CD4-positive, alpha-beta T cell treated with Interleukin-15 for 1 hour (primary cell): ENCODE data around the gene TCERG1L.
"Not testable (repeated sequence)": the region's sequence is repeated elsewhere in the genome, so short reads cannot be mapped to it uniquely, and the experiment has no call there.

ENCODE experiments used
- DNase-seq: peaks from one replicate; pipeline ENCODE4 v3.0.0-alpha.2; 2020

TCERG1L gene

DNA sequence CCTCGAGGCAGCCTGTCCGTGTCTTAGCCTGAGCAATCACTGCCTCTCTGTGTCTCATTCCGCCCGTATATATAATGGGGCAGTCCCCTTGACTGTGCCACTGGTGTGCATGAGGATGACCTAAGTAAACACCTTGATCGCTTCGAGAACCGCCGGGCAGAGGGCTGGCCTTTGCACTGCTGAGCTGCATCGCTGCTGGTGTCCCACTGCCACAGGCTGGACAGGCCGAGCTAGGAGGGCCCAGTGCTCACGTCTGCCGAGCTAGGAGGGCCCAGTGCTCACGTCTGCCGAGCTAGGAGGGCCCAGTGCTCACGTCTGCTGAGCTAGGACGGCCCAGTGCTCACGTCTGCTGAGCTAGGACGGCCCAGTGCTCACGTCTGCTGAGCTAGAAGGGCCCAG is 232.6 kb downstream of the TCERG1L start:
- DNase-seq: not testable (repeated sequence)

DNA sequence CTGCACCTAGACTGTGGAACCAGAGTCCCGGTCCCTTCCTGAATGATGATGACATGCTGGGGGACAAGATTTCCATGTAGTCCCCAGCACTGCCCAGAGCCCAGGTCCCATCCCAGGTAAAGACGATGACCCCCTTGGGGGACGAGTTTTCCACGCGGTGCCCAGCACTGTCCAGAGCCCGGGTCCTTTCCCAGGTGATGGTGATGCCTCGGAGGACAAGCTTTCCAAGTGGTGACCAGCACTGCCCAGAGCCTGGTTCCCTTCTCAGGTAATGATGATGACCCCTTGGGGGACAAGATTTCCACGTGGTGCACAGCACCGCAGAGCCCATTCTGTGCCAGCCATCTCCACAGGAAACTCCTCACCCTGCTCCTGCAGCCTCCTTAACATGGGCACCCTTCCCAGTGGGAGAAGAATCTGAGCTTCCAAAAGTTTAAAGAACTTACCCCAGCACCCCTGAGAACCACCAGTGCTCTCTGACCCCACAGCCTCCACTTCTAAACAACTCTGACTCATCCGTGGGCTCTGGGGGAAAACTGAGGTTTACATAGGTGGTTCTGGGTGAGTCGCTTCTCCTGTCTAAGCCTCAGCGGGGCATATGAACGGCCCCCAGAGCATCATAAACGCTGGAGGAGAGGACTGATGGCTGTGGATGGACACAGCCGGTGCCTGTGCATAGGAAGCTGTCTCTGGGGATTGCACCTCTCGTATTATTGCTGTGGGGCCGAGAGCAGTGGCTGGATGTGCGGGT is 233.2 kb downstream of the TCERG1L start:
- DNase-seq: no peak

DNA sequence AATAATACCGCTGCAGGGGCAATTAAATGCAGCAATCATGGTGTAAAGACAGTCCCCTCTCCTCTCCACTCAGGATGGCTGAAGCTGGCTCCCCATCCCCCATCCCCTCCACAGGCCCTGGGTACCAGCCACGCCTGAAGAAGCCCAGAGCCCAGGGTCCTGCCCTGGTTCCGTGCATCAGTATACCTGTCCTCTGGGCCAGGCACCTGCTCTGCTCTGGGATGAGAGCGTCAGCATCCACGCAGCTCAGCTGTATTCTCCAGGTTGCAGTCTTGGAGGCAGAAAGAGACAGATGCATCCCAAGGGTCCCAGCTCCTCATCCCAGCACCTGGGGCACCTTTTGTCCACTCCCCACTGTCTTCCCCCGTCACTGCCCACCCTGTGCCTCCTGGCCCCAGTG is 233.8 kb downstream of the TCERG1L start:
- no peak for DNase-seq

DNA sequence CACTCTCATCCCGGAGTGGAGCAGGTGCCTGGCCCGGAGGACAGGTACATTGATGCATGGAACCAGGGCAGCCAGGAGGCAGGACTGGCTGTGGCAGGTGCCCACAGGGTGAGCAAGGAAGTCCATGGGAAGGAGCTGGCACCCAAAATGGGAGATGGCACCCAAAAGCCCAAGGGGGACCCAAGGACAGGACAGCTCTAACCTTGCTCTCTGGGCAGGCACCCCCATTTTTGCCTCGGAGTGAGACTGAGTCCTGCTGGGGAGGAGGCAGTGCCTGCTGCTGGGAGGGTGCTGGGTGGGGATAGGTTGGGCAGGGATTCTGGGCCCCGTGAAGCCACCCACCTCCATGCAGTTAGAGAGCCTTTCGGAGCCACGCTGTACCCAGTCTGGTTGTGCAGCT is 234.5 kb downstream of the TCERG1L start:
- no peak for DNase-seq

DNA sequence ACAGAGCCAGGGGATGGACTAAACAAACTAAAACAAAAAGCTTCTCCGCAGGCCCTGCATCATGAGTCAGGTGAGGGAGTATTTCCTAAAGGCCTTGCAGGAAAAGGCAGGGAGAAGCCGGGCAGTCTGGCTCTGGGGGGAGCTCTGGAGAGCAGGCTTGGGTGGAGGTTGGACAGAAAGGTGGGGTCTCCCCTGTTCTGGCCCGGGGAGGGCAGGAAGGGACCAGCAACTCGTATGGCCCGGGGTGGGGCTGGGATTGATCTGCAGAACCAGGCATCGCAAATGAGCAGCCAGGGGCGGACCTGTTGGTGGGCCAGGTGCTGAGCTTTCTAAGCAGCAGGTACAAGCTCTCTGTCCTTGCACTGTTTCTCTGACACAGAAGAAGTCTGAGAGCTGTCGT is 235.2 kb downstream of the TCERG1L start:
- DNase-seq: no peak

DNA sequence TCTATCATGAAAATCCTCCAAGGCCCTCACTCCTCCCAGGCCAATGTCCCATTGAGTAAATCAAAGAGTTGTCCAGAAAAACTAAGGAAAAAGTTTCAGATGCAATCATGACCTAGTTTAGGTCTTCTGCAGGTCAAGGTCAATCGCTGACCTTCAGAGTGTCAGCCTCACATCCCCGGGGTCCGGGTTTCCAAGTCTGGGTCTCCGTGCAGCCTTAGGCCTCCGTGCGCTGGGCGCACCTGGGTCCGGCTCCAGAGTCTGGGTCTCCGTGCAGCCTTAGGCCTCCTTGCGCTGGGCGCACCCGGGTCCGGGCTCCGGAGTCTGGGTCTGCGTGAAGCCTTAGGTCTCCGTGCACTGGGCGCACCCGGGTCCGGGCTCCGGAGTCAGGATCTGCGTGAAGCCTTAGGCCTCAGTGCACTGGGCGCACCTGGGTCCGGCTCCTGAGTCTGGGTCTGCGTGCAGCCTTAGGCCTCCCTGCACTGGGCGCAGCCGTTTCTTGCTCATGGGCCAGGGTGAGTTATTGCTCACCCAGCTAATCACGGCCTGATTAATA is 236.2 kb downstream of the TCERG1L start:
- DNase-seq: no peak

DNA sequence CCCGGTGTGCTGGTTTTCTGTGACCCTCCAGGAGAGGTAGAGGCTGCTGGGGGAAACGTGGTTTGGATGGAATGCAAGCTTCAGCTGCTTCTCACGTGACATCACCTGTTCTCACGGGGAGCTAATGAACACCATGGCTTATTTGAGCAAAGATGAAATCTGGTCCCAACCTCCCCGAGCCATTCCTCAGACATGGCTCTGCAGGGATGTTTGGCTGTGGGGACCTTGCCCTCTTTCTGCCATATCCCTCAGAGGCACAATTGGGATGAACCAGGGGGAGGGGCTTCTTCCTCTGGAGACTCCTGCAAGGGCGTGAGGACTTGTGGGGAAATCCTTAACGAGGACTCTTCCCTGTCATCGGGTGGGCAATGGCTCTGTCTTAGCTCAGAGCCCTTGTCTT is 236.8 kb downstream of the TCERG1L start:
- no peak for DNase-seq

DNA sequence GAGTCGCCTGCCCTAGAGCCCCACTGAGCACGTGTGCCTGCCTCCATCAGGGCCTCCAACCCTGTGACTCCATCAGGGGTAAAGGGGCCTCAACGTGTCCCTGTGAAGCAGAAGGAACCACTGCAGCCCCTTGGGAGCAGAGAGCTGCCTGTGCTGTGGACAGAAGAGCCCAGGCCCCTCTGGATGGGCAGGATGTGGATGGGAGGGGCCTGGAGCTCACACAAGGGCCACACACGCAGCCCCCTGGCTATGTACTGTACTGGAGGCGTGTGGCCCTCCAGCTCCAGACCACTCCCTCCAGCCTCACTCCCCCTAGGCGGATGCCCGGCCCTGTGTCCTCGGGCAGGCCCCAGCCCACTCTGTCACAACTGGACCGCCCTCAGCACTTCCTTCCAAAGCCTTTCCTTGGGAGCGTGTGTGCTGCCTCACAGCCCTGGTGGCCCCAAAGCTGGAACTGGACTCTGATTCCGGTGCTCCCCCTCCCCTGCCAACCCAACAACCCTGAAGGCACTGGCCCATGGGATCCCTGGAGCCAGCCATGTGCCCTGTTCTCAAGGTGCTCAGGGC is 238.0 kb downstream of the TCERG1L start:
- no peak for DNase-seq

DNA sequence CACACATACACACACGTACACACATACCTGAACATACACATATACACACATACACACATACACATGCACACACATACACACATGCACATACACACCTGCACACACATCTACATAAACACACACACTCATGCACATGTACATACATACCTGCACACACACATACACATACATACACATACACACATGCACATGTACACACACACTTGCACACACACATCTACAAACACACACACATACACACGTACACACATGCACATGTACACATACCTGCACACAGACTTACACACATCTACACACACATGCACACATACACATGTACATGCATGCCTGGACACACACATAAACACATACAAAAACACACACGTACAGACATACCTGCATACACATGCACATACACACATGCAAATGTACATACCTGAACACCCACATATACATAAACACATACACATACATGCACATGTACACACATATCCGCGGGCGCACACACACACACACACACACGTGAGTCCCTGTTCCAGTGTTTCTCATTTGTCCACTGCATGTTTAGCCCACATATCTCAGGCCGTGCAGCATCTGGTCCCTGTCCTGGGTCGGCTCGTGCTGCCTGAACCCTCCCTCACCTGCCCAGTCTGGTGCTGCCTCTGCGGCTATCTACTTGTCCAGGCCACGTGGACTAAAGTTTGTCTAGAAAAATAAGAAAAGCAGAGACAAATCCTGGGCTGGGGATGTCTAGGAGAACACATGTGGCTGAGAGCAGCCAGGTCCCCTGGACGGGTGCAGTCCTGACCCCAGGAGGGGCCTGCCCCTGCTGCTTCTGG is 238.7 kb downstream of the TCERG1L start:
- no peak for DNase-seq

DNA sequence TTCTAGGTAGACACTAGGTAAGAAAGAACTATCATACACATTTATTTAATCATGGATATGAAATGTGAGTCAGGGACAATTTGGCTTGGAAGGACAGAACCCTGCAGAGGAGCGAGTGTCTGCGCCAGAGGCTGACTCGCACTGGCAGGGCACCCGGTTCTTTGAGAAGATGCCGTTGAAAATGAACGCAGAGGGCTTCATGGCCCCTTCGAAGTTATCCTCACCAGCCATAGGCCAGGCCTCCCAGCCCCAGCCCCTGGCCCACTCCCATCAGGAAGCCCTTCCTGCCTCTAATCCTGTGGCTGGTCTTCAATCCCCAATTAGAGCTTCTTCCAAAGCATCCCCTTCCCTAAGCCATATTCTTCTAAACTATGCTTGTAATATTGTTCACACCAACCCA is 239.8 kb downstream of the TCERG1L start:
- no peak for DNase-seq

DNA sequence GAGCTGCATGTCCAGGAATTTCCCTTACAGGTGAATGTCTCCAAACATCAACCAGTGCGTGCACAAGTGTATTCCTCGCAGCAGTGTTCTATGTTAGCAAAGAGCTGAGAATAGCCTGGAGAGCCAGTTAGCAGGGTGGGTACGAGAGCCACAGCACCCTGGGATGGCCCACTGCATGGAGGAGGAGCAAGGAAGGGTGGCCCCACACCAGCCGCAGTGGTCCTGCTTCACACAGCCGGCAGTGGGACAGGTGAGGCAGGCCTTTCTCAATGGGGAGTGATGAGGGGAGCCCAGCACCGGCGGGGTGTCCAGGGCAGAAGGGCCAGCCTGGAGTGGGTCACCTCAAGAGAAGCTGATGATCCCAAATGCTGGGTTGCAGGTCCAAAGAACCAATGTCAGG is 240.7 kb downstream of the TCERG1L start:
- DNase-seq: no peak

DNA sequence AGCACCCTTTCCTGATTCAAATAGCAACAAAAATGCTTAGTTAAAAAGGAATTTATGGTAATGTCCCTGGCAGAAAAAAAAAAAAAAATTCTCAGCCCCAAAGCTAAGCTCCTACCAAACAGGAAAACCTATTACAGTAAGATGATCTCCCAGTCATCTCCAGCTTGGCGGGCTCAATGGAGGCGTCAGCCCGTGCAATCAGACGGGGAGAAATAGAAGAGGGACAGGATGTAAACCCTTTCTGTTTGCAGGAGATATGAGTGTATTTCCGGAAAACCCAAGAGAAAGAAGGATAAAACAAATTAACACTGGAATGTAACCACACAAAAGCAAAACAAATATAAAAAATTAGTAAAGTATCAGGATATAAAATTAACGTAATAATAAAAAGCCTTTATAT is 242.8 kb downstream of the TCERG1L start:
- no peak for DNase-seq

DNA sequence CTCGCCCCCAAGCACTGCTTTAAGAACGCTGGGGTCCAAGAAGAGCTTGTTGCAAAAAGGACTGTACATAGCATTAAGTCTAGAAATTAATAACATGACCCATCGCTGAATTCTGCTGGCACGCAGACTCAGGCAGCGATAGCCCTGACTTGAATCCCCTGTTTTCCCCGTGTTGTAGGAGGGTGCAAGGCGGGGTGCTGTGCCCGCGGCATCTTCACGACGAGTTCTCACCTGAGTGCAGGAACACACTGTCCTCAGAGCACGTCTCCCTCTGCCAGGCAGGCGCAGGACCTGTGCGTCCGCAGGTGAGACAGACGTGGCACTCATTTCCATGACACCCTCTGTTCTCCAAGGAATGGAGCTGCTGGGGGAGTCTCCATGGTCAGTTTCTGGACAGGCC is 243.2 kb downstream of the TCERG1L start:
- DNase-seq: no peak

DNA sequence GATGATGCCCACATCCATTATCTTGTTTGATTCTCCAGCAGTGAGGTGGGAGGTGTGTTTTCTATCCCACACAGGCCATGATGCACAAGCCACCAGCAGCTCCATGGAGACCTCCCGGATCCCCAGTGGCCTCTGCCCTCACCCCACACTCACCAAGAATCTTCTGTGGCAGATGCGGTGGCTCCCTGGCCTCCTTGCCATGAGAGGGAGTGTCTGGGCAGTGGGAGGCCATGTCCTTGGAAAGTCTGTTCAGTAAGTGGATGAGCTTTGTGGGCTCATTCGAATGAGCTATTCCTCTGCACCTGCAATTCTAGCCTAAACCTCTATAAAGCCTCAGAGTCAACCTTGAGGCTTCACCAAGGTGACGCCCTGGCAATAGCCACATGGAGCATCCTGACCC is 243.8 kb downstream of the TCERG1L start:
- no peak for DNase-seq

DNA sequence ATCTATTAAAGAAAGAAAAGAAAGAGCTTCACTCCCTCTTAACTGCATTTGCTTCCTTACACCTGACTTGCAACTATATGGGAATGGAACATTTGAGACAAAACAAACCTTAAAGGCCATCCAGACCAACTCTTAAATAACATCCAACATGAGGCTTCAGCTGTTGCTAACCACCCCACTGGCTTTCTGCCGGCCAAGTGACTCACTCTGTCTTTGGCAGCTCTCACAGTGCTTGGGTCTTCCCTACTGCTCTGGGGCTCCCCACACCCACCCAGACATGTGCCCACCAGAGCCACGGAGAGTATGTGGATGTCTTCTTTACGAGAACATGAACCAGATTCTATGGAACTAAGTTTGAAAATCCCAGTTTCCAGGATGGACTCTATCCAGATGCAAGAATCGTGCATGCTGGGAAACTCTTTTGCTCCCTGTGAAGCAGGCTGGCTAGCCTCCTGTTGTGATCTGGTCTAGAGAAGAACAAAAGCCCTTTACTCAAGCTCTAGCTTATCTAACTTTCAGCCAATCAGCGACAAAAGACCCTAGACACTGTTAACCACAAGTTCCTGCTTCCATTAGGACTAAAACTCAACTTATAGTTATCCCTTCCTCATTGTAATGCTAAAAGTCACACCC is 245.7 kb downstream of the TCERG1L start:
- no peak for DNase-seq

DNA sequence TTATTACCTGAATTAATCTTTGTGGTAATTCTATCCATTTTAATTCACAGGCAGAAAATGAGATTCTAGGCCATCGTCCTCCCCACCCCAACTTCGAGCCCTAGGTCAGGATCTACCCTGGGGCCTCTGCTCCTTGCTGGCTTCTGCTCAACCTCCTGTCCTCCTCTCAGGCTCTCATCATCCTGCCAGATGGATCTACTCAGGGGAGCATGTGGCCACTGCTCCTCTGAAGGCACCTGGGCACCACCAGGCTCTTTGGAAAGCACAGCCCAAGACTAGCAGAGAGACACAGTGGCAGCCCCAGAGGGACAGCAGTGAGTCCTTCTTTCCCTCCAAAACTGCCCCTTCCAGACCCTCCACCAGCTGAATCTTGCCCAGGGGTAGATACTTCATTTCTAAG is 248.2 kb downstream of the TCERG1L start:
- DNase-seq: no peak

DNA sequence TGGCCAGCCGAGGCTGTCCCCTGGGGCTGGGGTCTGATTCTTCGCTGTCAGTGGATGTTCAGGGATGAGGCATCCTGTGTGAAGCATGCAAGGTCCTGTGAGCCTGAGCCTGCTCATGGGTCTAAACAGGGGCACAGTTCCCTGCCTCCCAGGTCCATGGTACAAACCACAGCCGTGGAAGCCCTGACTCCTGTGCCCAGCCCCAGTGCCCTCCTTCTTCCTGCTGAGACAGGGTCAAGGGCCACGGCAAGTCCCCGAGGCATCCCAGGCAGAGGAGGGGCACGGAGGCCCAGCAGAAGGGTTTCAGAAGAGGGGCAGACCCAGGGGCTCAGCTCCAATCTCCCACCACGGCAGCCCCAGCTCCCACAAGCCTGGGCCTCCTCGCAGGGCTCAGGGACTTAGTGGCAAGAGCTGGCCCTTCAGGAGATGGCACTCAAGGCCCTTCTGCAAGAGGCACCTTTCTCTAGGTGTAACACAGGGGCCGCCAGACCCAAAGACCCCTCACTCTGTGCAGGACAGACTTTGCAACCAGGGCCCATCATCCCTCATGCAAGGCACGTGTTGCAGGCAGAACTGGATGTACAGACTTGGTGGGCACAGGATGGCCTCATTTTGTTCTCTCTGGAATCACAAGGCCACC is 248.8 kb downstream of the TCERG1L start:
- no peak for DNase-seq

DNA sequence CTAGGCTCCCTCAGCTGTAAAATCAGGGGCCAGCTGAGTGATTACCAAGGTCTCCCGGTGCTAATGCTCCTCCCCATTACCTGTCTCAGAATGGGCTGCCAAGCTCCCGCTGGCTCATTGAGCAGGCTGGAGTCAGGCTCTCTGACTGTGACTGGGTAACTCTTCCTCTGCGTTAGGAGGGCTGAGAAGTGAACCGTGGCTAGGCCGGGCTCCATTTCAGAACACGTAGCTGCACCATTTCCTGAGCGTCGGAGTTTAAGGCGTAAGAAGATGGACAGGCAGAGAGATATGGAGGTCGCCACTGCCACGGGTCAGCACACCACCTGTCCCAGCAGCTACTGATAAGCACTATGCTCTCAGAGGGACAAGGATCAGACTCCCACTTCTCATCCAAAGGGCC is 250.3 kb downstream of the TCERG1L start:
- no peak for DNase-seq

DNA sequence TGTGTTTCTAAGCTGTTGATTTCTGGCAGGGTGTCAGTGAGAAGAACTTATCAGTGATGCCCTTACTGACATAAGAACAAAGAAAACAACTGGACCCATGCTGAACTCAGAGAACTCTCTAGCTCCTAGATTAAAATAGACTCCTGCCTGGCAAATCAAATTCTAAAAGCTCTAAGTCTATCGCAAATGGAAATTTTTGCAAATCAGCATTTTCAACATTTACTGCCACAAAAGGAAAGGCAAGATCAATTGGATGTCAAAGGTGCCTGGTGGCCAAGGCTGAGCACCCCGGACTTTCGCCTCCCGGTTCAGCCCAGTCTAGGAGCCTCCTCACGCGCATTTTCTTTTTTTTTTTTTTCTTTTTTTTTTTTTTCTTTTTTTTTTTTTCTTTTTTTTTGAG is 251.6 kb downstream of the TCERG1L start:
- no peak for DNase-seq

DNA sequence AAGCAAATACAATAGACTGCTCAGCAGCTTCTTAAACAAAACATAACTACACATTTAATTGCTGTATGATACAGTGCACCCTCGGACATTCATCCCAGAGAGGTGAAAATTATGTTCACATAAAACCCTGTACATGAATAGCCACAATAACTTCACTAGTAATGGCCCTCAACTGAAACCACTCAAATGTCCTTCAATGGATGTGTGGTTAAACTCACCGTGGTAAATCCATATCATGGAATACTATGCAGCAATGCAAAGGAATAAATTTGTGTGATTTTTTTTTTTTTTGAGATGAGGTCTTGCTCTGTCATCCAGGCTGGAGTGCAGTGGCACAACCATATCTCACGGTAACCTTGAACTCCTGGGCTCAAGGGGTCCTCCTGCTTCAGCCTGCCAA is 252.7 kb downstream of the TCERG1L start:
- DNase-seq: no peak

DNA sequence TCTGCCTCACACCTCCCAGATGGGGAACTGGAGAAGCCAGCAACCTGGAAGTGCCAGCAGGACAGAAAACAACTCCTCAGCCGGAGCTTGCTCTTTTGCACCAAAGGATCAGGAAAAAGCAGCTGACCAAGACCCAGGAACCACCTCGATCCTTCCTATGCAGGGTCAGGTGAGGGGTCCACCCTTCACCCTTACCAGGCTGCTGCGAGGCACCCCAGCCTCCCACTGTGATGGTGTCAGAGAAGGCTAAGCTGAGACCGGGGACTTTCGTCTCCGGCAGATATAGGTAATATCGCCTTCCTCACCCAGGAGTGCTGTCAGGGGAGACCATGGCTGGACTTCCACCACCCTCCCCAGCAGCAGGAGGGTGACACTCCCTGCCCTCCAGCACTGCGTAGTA is 254.7 kb downstream of the TCERG1L start:
- DNase-seq: no peak

DNA sequence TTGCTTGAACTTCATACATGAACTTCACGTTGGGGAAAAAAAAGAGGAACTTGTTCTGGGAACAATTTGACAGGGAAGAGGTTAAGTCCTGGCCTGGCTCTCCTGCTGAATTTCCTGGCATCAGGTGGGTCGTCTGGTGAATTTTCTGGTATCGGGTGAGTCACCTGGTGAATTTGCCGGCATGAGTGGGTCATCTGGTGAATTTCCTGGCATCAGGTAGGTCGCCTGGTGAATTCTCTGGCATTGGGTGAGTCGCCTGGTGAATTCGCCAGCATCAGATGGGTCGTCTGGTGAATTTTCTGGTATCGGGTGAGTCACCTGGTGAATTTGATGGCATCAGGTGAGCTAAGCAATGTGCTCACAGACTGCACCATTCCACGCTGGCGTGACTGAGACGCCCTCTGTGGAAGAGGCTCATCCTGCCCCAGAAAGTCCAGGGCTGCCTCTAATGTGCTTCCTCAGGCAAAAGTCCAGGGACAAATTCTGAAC is 255.4 kb downstream of the TCERG1L start:
- DNase-seq: no peak

DNA sequence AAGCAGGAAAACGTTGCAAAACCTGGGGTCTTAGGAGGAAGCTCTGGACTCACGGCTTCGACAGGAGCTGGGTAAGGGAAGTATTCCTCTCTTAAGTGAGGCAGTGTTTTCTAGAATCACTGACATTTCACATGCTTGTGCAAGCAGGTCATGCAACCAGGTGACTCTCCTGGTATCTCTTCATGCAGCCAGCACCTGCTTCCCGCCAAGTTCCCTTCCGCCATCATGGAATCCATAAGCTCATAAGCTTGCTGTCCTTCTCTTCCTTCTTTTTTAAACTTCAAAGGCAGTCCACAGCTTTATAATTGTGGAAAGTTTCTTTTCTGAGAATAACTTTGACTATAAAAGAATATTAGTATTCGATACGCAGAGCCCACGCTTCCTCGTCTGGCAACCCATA is 256.1 kb downstream of the TCERG1L start:
- DNase-seq: no peak
